Thyroid gland (tissue), 4 donors: Measurements from ENCODE around the gene SKIC8. TPM values are rescaled to one million over a fixed set of nuclear protein-coding genes. Genes with fewer than 3 reads are reported as not detected.

Source experiments
- DNase-seq, 2 donors: peaks; one replicate each; pipeline ENCODE4 v3.0.0-alpha.2; 2019
- H3K27ac ChIP-seq, 3 donors: fragments of 200-600 bp; sonication (generic); 1 replicate in 2 of 3; 2 replicates in 1 of 3; pipeline ENCODE4 v1.5.1; 2016 to 2019; ENCODE audit warnings: mild to moderate bottlenecking in 1 of 3, moderate library complexity in 1 of 3
- H3K27me3 ChIP-seq: fragments of 200-600 bp; sonication (generic); one replicate; pipeline ENCODE4 v1.5.1; 2019
- H3K36me3 ChIP-seq, 2 donors: fragments of 200-600 bp; sonication (generic); one replicate each; pipeline ENCODE4 v1.5.1; 2016 to 2019
- H3K4me1 ChIP-seq, 2 donors: fragments of 200-600 bp; sonication (generic); one replicate each; pipeline ENCODE4 v1.5.1; 2017 to 2019
- H3K4me3 ChIP-seq, 3 donors: fragments of 200-600 bp; sonication (generic); replicated peaks in 1 of 3; 1 replicate in 2 of 3; 2 replicates in 1 of 3; pipeline ENCODE4 v1.5.1; 2016; ENCODE audit warnings: mild to moderate bottlenecking in 1 of 3
- H3K9me3 ChIP-seq: fragments of 200-600 bp; sonication (generic); one replicate; pipeline ENCODE4 v1.5.1; 2017
- CTCF ChIP-seq, 6 experiments: fragments of 200-600 bp in 3 of 6; fragments of 450-650 bp in 3 of 6; sonication (generic) in 3 of 6; IDR thresholded peaks; one replicate each; pipeline ENCODE4 v1.5.1; 2016 to 2019; ENCODE audit warnings: antibody characterized with exemption in 6 of 6, mild to moderate bottlenecking in 2 of 6, inconsistent platforms in 1 of 6, moderate library complexity in 1 of 6
- POLR2A ChIP-seq, 2 donors: fragments of 450-650 bp; IDR thresholded peaks; one replicate each; pipeline ENCODE4 v1.6.1; 2017; ENCODE audit warnings: antibody characterized with exemption in 2 of 2, mild to moderate bottlenecking in 2 of 2, moderate library complexity in 1 of 2
- WGBS, 2 donors: methylation state at CpG; one replicate each; pipeline ENCODE4 v1.1.5; 2017; 5-methylcytosine and 5-hydroxymethylcytosine counted together
- intact Hi-C: fragments of 100-400 bp; cut with DNase I; formaldehyde crosslinking; loops from one replicate; pipeline ENCODE4 v1.15.1; 2023
- total RNA-seq, 4 donors: library from RNA; depleted of rRNA; stranded (reverse); fragments of >200 nt; gene quantifications; one replicate each; pipeline ENCODE4 v1.2.3, GENCODE V29; 2016

The SKIC8 gene
- total RNA-seq, 4 donors from 2014 or later: 87.0 to 113 (median 101) TPM

GRCh38 chr15:78325092-78325843 lies 25.9 kb upstream of the SKIC8 start:
- H3K4me1 ChIP-seq: peaks cover 0 to 7% of the 10 kb centered on the region in 2 donors
- H3K9me3 ChIP-seq: no peaks in the 10 kb centered on the region
- peak in 1 of 2 donors; percentile 59 for DNase-seq
- 66 to 69% methylated on average over 7 of the region's 7 CpGs for WGBS, 2 donors
- TF ChIP-seq POLR2A (IDR thresholded peaks at IDR 0.05) (no peak), CTCF (IDR thresholded peaks at IDR 0.05) (no peak)
- no peaks in the 10 kb centered on the region for H3K27me3 ChIP-seq
- intact Hi-C loops: no loop called here
- peak overlapping the region in 1 of 3 donors; percentile 36 for H3K27ac ChIP-seq
- H3K36me3 ChIP-seq: no peaks in the 10 kb centered on the region
- H3K4me3 ChIP-seq: no peak overlapping the region

GRCh38 chr15:78324144-78324543 lies 24.7 kb upstream of the SKIC8 start:
- Histone ChIP-seq H3K36me3 (no peaks in the 10 kb centered on the region), H3K9me3 (no peaks in the 10 kb centered on the region), H3K4me1 (peaks cover 0 to 7% of the 10 kb centered on the region in 2 donors), H3K27ac (no peak overlapping the region), H3K27me3 (no peaks in the 10 kb centered on the region), H3K4me3 (no peak overlapping the region)
- 94 to 95% methylated on average over 5 of the region's 5 CpGs for WGBS, 2 donors
- no peak for DNase-seq
- intact Hi-C loops: no loop called here
- TF ChIP-seq POLR2A (IDR thresholded peaks at IDR 0.05) (no peak), CTCF (IDR thresholded peaks at IDR 0.05) (no peak)

GRCh38 chr15:78323693-78324092 lies 24.3 kb upstream of the SKIC8 start:
- DNase-seq: no peak
- Histone ChIP-seq H3K4me1 (peaks cover 0 to 7% of the 10 kb centered on the region in 2 donors), H3K4me3 (no peak overlapping the region), H3K27ac (no peak overlapping the region), H3K36me3 (no peaks in the 10 kb centered on the region), H3K27me3 (no peaks in the 10 kb centered on the region), H3K9me3 (no peaks in the 10 kb centered on the region)
- WGBS, 2 donors: 87 to 89% methylated on average over 7 of the region's 7 CpGs
- intact Hi-C loops: no loop called here
- TF ChIP-seq POLR2A (IDR thresholded peaks at IDR 0.05) (no peak), CTCF (IDR thresholded peaks at IDR 0.05) (no peak)

GRCh38 chr15:78322724-78323521 lies 23.5 kb upstream of the SKIC8 start:
- H3K36me3 ChIP-seq: no peaks in the 10 kb centered on the region
- 84 to 87% methylated on average over 17 to 19 of the region's 19 CpGs for WGBS, 2 donors
- intact Hi-C loops: no loop called here
- no peak for DNase-seq
- H3K27me3 ChIP-seq: no peaks in the 10 kb centered on the region
- no peak overlapping the region for H3K4me3 ChIP-seq
- no peaks in the 10 kb centered on the region for H3K9me3 ChIP-seq
- no peak for TF ChIP-seq CTCF (IDR thresholded peaks at IDR 0.05)
- no peak overlapping the region for H3K27ac ChIP-seq
- H3K4me1 ChIP-seq: peaks cover 0 to 7% of the 10 kb centered on the region in 2 donors

GRCh38 chr15:78322243-78322642 lies 22.8 kb upstream of the SKIC8 start:
- H3K9me3 ChIP-seq: no peaks in the 10 kb centered on the region
- intact Hi-C loops: no loop called here
- H3K4me3 ChIP-seq: no peak overlapping the region
- H3K27me3 ChIP-seq: no peaks in the 10 kb centered on the region
- peaks cover 0 to 7% of the 10 kb centered on the region in 2 donors for H3K4me1 ChIP-seq
- no peaks in the 10 kb centered on the region for H3K36me3 ChIP-seq
- no peak overlapping the region for H3K27ac ChIP-seq
- no peak for DNase-seq
- TF ChIP-seq CTCF (IDR thresholded peaks at IDR 0.05): no peak
- TF ChIP-seq POLR2A (IDR thresholded peaks at IDR 0.05): no peak
- 57 to 63% methylated on average over 15 of the region's 15 CpGs for WGBS, 2 donors
